CD14-positive monocyte (primary cell): ENCODE results near the gene ATP2C2. TPM values are rescaled to one million over a fixed set of nuclear protein-coding genes. Genes with fewer than 3 reads are reported as not detected.
A peak's percentile ranks its signal among the peaks of the same experiment; 100 is the strongest.

Experiments used
- DNase-seq, 3 donors: peaks; one replicate each; pipeline ENCODE4 v3.0.0-alpha.2; 2011 to 2022
- H2AFZ ChIP-seq: 2 replicates; pipeline ENCODE4 v1.6.0; 2012; ENCODE audit warnings: mild to moderate bottlenecking, low read depth, low read length, inconsistent platforms; ENCODE audit not compliant: insufficient read depth, poor library complexity, severe bottlenecking
- H3K27ac ChIP-seq, 2 donors: 1 replicate in 1 of 2; 2 replicates in 1 of 2; pipeline ENCODE4 v1.5.1; 2012 to 2013; ENCODE audit warnings: low read length in 2 of 2, control low read depth in 1 of 2, inconsistent platforms in 1 of 2, low read depth in 1 of 2, mild to moderate bottlenecking in 1 of 2
- H3K27me3 ChIP-seq, 2 donors: one replicate each; pipeline versions ENCODE4 v1.6.0 to v1.6.1; 2011 to 2013; ENCODE audit warnings: low read length in 2 of 2; ENCODE audit not compliant: control insufficient read depth in 2 of 2, insufficient read depth in 2 of 2
- H3K36me3 ChIP-seq, 2 donors: replicated peaks in 1 of 2; 1 replicate in 1 of 2; 2 replicates in 1 of 2; pipeline versions ENCODE4 v1.5.1 to v1.6.1; 2012 to 2013; ENCODE audit warnings: low read length in 2 of 2, control low read depth in 1 of 2, inconsistent platforms in 1 of 2, mild to moderate bottlenecking in 1 of 2; ENCODE audit not compliant: insufficient read depth in 2 of 2, control insufficient read depth in 1 of 2
- H3K4me1 ChIP-seq, 2 donors: 1 replicate in 1 of 2; 2 replicates in 1 of 2; pipeline versions ENCODE4 v1.5.1 to v1.6.1; 2012 to 2013; ENCODE audit warnings: low read length in 2 of 2, control low read depth in 1 of 2, inconsistent platforms in 1 of 2, mild to moderate bottlenecking in 1 of 2, moderate library complexity in 1 of 2; ENCODE audit not compliant: insufficient read depth in 2 of 2, control insufficient read depth in 1 of 2
- H3K4me2 ChIP-seq: replicated peaks from 2 replicates; pipeline ENCODE3; 2012; ENCODE audit warnings: low read length, moderate library complexity, mild to moderate bottlenecking; ENCODE audit not compliant: poor library complexity, severe bottlenecking; ENCODE audit errors: extremely low read depth
- H3K4me3 ChIP-seq, 3 experiments: fragments of 200-600 bp in 1 of 3; sonication (generic) in 1 of 3; replicated peaks in 1 of 3; 1 replicate in 2 of 3; 2 replicates in 1 of 3; pipeline ENCODE4 v1.5.1; 2011 to 2013; ENCODE audit warnings: low read length in 3 of 3, mild to moderate bottlenecking in 3 of 3, control low read depth in 2 of 3, low read depth in 2 of 3, inconsistent platforms in 1 of 3, moderate library complexity in 1 of 3
- H3K79me2 ChIP-seq: 2 replicates; pipeline ENCODE4 v1.6.0; 2012; ENCODE audit warnings: mild to moderate bottlenecking, control low read depth, inconsistent platforms, low read length, moderate library complexity; ENCODE audit not compliant: insufficient read depth
- H3K9ac ChIP-seq: 2 replicates; pipeline ENCODE4 v1.6.0; 2017; ENCODE audit warnings: low read length, mild to moderate bottlenecking; ENCODE audit not compliant: insufficient read depth, poor library complexity, severe bottlenecking
- H3K9me3 ChIP-seq, 2 donors: replicated peaks in 1 of 2; 1 replicate in 1 of 2; 2 replicates in 1 of 2; pipeline versions ENCODE4 v1.5.1 to v1.6.1; 2012 to 2013; ENCODE audit warnings: low read length in 2 of 2, control low read depth in 1 of 2; ENCODE audit not compliant: control insufficient read depth in 1 of 2, insufficient read depth in 1 of 2
- H4K20me1 ChIP-seq: 2 replicates; pipeline ENCODE4 v1.6.0; 2012; ENCODE audit warnings: mild to moderate bottlenecking, low read length, control low read depth, moderate library complexity; ENCODE audit not compliant: insufficient read depth
- H3K27ac Mint-ChIP-seq, 7 donors: one replicate each; pipeline ENCODE4 v1.8.0; 2020; ENCODE audit warnings: mild to moderate bottlenecking in 7 of 7, mixed read lengths in 7 of 7, moderate library complexity in 6 of 7, inconsistent platforms in 2 of 7
- H3K27me3 Mint-ChIP-seq, 3 donors: one replicate each; pipeline ENCODE4 v1.8.0; 2021 to 2022; ENCODE audit warnings: low read depth in 3 of 3, mild to moderate bottlenecking in 3 of 3, mixed read lengths in 3 of 3, moderate library complexity in 3 of 3, inconsistent platforms in 1 of 3
- H3K36me3 Mint-ChIP-seq, 2 donors: one replicate each; pipeline ENCODE4 v1.8.0; 2020; ENCODE audit warnings: mixed read lengths in 2 of 2, inconsistent platforms in 1 of 2, mild to moderate bottlenecking in 1 of 2
- H3K4me1 Mint-ChIP-seq: one replicate; pipeline ENCODE4 v1.8.0; 2020; ENCODE audit warnings: mild to moderate bottlenecking, mixed read lengths
- H3K4me3 Mint-ChIP-seq, 2 donors: one replicate each; pipeline ENCODE4 v1.8.0; 2020; ENCODE audit warnings: mild to moderate bottlenecking in 2 of 2, mixed read lengths in 2 of 2, moderate library complexity in 1 of 2
- H3K9me3 Mint-ChIP-seq, 7 donors: one replicate each; pipeline ENCODE4 v1.8.0; 2020 to 2022; ENCODE audit warnings: mixed read lengths in 7 of 7, mild to moderate bottlenecking in 6 of 7, moderate library complexity in 6 of 7, inconsistent platforms in 2 of 7
- WGBS: methylation state at CpG from one replicate; pipeline ENCODE4 v1.1.5; 2013; ENCODE audit warnings: missing lambda C conversion rate; ENCODE audit not compliant: insufficient coverage; 5-methylcytosine and 5-hydroxymethylcytosine counted together
- intact Hi-C, 2 donors: fragments of 100-400 bp; cut with micrococcal nuclease; formaldehyde crosslinking; loops; one replicate each; pipeline versions ENCODE4 v1.15.0 to v1.15.1; 2023
- polyA plus RNA-seq, 3 donors: library from polyadenylated mRNA; depleted of rRNA in 1 of 3; unstranded in 2 of 3; stranded (reverse) in 1 of 3; fragments of 300-500 nt in 2 of 3; fragments of >200 nt in 1 of 3; fragmentation: Illumina TruSeq in 2 of 3; gene quantifications; 1 replicate in 2 of 3; 2 replicates in 1 of 3; pipeline ENCODE4 v1.2.3, GENCODE V29; 2012 to 2021
- TF ChIP-seq, protein P1 (sequence below): fragments of 200-600 bp; IDR thresholded peaks from one replicate; pipeline ENCODE4 v1.8.0; 2022; ENCODE audit warnings: antibody characterized with exemption, mild to moderate bottlenecking

ATP2C2 gene
- polyA plus RNA-seq, 3 donors: 0.05 TPM; not detected in 2

DNA sequence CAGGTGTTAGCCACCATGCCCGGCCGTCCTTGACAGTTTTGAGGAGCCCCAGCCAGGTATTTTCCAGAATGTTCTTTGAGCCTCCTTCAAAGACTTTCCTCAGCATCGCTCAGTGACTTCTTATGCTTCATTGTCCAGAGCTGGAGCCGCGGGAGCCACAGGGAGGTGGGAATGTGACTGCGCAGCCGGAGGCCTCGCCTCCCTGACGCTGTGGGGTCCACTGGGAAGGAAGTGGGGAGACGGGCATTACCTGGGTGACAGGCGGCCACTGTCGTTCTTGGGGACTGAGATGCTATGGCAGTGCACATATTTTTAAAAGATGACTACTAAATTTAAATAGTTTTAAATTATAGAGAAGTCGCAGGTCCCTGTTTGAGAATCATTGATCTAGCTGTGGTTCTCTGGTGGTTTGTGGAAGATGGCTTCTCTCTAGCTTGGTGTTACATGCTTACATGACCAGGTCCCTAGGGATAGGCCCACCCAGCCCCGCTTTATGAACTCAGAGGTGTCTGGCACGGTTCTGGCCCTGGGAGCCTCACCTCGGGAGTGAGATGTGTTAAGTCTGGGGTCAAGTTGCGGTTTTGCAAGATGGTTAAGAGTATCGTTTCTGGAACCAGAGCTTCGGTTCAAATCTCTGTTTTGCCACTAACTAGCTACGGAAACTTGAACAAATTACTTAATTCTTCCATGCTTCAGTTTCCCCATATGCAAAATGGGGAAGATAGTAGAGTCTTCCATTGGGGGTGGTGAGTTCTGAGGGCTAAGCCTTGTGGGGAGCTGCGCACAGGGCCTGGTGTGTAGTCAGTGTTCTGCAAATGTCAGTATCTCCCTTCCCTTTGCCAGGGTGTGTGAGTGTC, 53.0 kb downstream of the ATP2C2 start:
- Histone ChIP-seq H3K4me2 (no peak overlapping the region), H3K36me3 (no peaks in the 10 kb centered on the region), H3K4me1 (no peaks in the 10 kb centered on the region), H3K79me2 (no peaks in the 10 kb centered on the region), H3K4me3 (no peak overlapping the region), H3K27me3 (no peaks in the 10 kb centered on the region), H2AFZ (no peak overlapping the region), H3K27ac (no peak overlapping the region), H4K20me1 (no peaks in the 10 kb centered on the region), H3K9me3 (peaks cover 9 to 13% of the 10 kb centered on the region in 2 donors), H3K9ac (no peak overlapping the region)
- H3K27ac Mint-ChIP-seq: peak overlapping the region in 2 of 7 donors; percentile 1 to 54
- peaks cover 5 to 8% (median 7%) of the 10 kb centered on the region in 3 donors for H3K27me3 Mint-ChIP-seq
- H3K36me3 Mint-ChIP-seq: no peaks in the 10 kb centered on the region
- no peak overlapping the region for H3K4me3 Mint-ChIP-seq
- intact Hi-C loops: no loop called here
- H3K9me3 Mint-ChIP-seq: peaks cover 8 to 24% (median 15%) of the 10 kb centered on the region in 7 donors
- TF ChIP-seq, protein P1, sequence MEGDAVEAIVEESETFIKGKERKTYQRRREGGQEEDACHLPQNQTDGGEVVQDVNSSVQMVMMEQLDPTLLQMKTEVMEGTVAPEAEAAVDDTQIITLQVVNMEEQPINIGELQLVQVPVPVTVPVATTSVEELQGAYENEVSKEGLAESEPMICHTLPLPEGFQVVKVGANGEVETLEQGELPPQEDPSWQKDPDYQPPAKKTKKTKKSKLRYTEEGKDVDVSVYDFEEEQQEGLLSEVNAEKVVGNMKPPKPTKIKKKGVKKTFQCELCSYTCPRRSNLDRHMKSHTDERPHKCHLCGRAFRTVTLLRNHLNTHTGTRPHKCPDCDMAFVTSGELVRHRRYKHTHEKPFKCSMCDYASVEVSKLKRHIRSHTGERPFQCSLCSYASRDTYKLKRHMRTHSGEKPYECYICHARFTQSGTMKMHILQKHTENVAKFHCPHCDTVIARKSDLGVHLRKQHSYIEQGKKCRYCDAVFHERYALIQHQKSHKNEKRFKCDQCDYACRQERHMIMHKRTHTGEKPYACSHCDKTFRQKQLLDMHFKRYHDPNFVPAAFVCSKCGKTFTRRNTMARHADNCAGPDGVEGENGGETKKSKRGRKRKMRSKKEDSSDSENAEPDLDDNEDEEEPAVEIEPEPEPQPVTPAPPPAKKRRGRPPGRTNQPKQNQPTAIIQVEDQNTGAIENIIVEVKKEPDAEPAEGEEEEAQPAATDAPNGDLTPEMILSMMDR: no peak
- peaks cover 4% of the 10 kb centered on the region for H3K4me1 Mint-ChIP-seq
- no peak for DNase-seq
- 87% methylated on average over 11 of the region's 21 CpGs for WGBS

DNA sequence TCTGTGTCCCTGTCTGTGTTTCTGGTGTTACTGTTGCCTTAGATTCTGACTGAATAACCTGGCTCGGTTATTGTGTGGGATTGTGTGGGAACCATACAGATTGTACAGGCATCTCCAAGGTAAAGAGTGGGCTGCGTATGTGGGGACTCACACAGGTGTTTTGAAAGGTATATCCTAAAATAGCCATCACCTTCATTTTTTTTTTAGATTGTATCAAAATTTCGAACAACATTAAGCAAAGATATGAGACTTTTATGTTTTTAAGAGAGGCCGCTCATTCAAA, 53.5 kb downstream of the ATP2C2 start:
- Histone ChIP-seq H3K79me2 (no peaks in the 10 kb centered on the region), H3K4me1 (no peaks in the 10 kb centered on the region), H2AFZ (no peak overlapping the region), H3K27me3 (no peaks in the 10 kb centered on the region), H3K36me3 (no peaks in the 10 kb centered on the region), H3K4me2 (no peak overlapping the region), H3K4me3 (no peak overlapping the region), H3K27ac (no peak overlapping the region), H3K9ac (no peak overlapping the region), H3K9me3 (peaks cover 9 to 13% of the 10 kb centered on the region in 2 donors), H4K20me1 (no peaks in the 10 kb centered on the region)
- Mint-ChIP-seq H3K4me3 (no peak overlapping the region), H3K27ac (no peak overlapping the region), H3K9me3 (peaks cover 8 to 24% (median 15%) of the 10 kb centered on the region in 7 donors), H3K36me3 (no peaks in the 10 kb centered on the region), H3K27me3 (peaks cover 5 to 7% (median 6%) of the 10 kb centered on the region in 3 donors), H3K4me1 (peaks cover 4% of the 10 kb centered on the region)
- intact Hi-C loops: no loop called here
- WGBS: 100% methylated on average over 1 of the region's 4 CpGs
- TF ChIP-seq, protein P1: no peak
- no peak for DNase-seq
